H1 (cell line): ENCODE results near the gene GLRX5. TPM values are rescaled to one million over a fixed set of nuclear protein-coding genes. Genes with fewer than 3 reads are reported as not detected.

ENCODE experiments used
- KDM5A ChIP-seq: fragments of 200-600 bp; IDR thresholded peaks from 2 replicates; pipeline ENCODE4 v1.7.1; 2012; ENCODE audit warnings: mild to moderate bottlenecking, low read length, inconsistent platforms, mixed read lengths
- polyA plus RNA-seq, 7 experiments: library from polyadenylated mRNA; depleted of rRNA in 3 of 7; stranded (reverse) in 5 of 7; unstranded in 2 of 7; fragments of >200 nt in 5 of 7; fragments of 200-250 nt in 2 of 7; gene quantifications; 1 replicate in 5 of 7; 2 replicates in 1 of 7; 4 replicates in 1 of 7; pipeline versions ENCODE4 v1.2.1 to v1.2.3, GENCODE V29; 2011 to 2013; ENCODE audit warnings: missing spikeins in 2 of 7, mixed read lengths in 2 of 7
- total RNA-seq: library from RNA; stranded (reverse); fragmentation: NEBNext Ultra II Directional; extraction: Animal tissue kit (Norgen Biotek cat#: 25700); gene quantifications from 2 replicates; pipeline ENCODE4 v1.2.1, GENCODE V29; 2021

Gene GLRX5
- total and polyA plus RNA-seq, 2 of the 8 experiments (the other 6 are each of a cell fraction or from before 2014, with no cell fraction given) = 70.1 to 88.8 TPM

DNA sequence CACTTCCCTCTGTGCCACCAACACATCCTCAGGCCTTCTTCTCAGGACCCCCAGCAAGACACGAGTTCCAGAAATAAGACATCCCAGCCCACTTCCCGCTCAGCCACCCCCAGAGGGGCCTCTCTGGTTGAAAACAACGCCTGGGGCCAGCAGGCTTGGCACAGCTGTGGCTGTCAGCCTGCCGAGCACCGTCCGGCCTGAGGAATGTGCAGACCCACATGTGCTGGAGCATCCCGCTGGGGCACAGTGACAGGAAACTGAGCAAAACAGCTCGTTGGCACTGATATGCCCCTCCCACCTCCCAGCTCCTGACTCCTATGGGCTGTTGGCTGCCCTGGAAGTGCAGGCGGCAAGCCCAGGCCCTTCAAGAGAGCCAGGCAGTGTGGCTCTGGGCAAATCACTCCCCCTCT lies 19.8 kb upstream of the GLRX5 start (continued):
- TF ChIP-seq KDM5A = no peak
